ENCODE results near the gene ZBTB7B. TPM values are rescaled to one million over a fixed set of nuclear protein-coding genes. Genes with fewer than 3 reads are reported as not detected.
A peak's percentile ranks its signal among the peaks of the same experiment; 100 is the strongest.

The ZBTB7B gene
- total RNA-seq, 1 experiment from 2014 or later, result 30.6 TPM

DNA sequence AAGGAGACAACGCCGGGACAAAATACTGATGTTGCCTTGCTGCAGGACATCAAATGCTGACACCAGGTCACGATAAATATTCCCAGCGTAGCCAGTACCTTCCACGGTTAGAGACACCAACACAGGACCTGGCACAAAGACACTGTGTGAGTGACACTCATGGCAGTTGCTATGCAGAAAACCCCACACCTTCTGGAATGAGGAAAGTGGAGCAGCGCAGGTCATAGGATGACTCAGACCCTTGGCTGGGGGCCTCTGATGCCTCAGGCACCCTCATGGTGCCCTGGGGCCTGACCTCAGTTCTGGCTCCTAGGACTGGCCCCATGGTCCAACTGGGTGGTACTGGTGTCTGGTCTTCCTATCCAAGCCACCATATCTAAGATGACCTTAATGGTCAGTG lies 24.0 kb downstream of the ZBTB7B start:
- DNase-seq (ENCODE audit: low spot score), result no peak
- in situ Hi-C loops (cut with HindIII; ENCODE audit: low sequenced_read_pairs), result no loop called here

DNA sequence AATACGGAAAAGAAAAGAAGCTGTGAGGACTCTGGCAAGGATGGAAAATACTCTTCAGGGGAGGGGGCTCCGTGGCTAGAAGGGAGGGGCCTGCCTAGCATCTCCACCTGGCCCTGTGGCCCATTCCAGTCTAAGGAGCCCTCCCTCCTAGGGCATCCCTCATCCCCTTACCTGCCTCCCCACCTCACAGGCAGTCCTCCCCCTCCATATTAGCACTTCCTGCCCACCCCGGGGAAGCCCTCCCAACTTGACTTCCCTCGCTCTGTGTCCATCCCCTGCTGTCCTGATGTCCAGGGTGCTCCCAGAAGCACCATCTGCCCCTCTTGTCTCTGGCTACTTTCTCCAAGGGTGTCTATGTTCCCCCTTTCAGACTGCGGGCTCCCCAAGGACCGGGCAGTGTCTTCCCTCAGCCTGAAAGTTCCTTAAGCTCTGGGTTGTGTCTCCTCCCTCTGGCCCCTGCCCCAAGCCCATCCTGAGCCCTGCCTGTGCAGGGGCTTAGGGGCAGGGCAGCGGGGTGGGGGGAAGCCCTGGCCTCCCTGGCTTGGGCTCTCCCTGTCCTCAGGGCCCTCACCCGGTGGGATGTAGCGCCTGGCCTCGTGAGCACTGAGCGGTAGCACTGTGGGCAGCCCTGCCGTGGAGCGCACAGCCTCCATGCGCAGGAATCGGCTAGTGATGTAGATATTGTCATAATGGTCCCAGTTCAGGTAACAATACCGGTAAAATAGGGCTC lies 27.1 kb downstream of the ZBTB7B start:
- in situ Hi-C loops (cut with HindIII; ENCODE audit: low sequenced_read_pairs), result no loop called here
- no peak for DNase-seq (ENCODE audit: low spot score)

DNA sequence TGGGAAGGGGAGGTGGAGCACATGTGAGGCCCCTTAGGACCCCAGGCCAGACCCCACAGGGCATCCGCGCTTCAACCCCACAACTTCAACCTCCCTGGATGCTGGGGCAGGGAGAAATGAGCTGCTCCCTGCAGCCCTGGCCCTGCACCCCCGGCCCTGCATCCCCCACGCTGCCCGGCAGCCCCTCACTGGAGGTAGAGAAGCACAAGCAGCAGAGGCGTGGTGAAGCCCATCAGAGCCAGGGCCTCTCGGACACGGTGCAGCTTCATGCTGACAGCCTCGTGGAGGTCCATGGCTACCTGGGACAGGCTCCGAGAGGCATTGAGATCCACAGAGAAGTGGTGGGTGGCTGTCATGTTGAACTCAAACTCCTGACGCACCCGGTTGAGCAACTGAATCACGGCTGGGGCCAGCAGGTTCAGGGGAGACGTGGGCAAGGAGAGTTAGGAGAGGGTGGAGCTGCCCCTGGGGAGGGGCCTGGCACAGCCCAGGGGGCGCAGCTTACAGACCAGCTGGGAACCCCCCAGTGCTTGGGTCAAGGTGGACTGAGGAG lies 27.7 kb downstream of the ZBTB7B start:
- no peak for DNase-seq (ENCODE audit: low spot score)
- in situ Hi-C loops (cut with HindIII; ENCODE audit: low sequenced_read_pairs), result no loop called here

DNA sequence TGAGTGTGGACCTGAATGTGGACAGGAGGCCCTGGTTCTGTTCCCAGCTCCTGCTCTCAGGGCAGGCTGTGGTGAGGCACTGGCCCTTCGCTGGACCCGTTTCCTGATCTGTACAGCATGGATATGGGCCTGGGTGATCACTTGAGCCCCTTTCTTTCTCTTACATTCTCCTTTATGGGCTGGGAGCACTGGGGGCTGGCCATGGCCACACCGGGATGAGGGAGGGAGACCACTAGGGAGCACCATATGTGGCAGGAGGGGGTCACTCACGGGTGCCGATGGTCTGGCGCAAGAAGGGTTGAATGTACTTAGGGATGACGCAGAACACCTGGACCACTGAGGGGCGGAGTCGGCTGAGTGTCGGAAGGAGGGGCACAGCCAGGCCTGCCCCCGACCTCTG lies 28.3 kb downstream of the ZBTB7B start:
- in situ Hi-C loops (cut with HindIII; ENCODE audit: low sequenced_read_pairs), result no loop called here
- DNase-seq (ENCODE audit: low spot score), result no peak

DNA sequence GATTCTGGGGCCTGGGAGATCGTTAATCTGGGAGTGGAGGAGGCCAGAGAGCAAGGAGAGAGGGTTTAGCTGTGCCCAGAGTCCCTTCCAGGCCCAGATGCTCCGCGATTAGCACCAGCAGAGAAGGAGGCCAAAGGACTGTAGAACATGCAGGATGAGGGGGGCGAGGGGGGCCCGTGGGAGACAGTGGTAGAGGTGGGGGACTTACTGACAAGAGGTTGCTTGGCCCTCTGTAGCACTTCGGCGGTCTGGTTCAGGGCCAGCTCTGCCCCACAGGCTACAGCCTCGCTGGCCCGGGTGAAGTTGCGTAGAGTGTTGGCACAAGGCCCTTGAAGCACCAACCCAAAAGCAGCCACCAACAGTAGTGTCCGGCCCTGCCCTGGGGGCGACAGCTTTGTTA lies 30.3 kb downstream of the ZBTB7B start:
- DNase-seq (ENCODE audit: low spot score), result no peak
- in situ Hi-C loops (cut with HindIII; ENCODE audit: low sequenced_read_pairs), result no loop called here

DNA sequence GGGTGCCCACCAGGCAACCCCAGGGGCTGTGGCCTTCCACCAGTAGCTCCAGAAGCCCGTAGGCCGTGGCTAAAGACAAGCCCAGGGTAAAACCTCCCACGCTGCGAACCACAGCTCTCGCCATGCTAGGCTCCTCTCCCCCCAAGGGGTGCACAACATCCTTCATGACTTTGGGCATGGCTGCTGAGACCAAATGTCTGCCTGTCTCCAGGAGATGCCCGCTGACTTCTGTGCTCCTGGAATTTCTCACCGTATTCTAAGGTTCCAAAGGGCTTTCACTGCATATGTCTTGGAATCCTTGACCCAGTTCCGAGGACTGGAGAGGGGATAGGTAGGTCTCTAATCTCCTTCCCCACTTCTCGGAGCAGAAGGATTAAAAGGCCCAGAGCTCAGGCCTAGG lies 30.9 kb downstream of the ZBTB7B start, which contains the start of the genes DCST1 and DCST2:
TSS of gene DCST1 (plus strand) at position 301 of the 400 bp plus-strand sequence. CDS start 213 bp downstream, outside the sequence.
TSS of gene DCST2 (minus strand) at position 258 of the 400 bp plus-strand sequence. CDS start at position 178, 80 bp downstream.
- DNase-seq (ENCODE audit: low spot score), result no peak
- in situ Hi-C loops (cut with HindIII; ENCODE audit: low sequenced_read_pairs), result no loop called here

DNA sequence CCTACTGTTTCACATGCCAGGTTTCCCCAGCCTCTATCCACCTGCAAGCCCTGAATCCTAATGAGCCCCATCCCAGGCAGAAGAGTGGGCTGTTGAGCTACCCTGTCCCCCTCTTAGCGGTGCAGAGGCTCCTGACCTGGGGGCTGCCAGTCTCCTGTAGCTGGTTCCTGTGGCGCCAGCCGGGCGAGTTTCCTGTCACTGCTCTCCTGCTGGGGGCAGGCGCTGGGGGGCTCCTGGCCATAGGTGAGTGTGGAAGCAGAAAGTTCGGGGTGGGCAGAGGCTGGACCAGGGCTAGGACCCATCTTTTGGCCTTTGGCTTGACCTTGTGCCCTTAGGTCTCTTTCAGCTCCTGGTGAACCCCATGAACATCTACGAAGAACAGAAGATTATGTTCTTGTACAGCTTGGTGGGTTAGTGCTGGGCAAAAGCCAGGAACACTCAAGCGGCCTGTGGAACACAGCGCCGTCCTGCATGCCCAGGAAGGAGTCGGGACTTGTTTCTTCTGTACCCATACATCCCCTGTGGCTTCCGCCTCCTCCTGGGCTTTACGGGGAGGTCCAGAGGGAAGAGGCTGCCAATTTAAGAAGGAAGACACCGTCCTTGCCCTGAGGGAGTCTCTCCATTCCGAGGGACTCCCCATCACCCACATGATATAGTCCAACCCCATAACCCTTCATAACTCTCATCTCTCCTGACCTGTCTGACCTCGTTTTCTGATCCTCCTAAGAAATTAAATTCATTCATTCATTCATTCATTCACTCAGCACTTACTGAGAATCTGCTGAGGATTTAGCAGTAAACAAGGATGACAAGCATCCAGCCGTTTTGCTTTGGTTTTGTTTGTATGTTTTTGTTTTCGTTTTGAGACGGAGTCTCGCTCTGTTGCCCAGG lies 32.0 kb downstream of the ZBTB7B start:
- no peak for DNase-seq (ENCODE audit: low spot score)
- in situ Hi-C loops (cut with HindIII; ENCODE audit: low sequenced_read_pairs), result no loop called here

DNA sequence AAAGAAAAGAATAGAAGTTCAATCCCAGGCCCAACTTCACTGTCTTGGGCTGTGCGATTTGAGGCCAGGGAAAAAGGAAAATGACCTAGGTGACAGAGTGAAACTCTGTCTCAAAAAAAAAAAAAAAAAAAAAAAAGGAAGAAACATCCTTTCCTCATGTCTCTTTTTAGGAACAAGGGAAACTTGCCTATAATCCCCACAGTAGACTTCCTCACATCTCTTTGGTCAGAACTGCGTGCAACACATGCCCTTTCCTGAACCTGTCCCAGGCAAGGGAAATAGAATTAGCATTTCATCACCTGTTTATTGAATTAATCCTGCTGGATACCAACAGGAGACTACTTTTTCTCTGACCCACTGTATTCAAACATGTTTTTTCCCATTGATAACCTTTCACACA lies 33.3 kb downstream of the ZBTB7B start:
- in situ Hi-C loops (cut with HindIII; ENCODE audit: low sequenced_read_pairs), result no loop called here
- no peak for DNase-seq (ENCODE audit: low spot score)

DNA sequence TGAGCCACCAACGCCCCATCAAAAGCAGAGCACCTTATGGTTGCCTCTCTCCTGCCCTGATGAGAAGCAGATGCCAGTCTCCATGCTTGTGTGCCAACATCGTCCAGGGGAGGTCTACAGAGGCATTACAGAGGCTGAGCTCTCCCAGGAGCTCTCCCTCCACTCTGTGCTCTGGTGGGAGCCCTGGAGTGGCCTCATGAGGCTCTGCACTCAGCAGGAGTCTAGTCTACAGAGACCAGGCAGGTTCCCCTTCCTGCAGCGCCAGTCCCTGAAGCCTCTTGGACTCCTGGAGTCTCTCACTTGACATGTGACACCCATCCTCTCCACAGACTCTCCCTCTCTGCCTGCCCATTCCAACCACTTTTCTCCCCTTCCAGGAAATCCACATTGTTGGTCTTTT lies 34.4 kb downstream of the ZBTB7B start:
- in situ Hi-C loops (cut with HindIII; ENCODE audit: low sequenced_read_pairs), result no loop called here
- no peak for DNase-seq (ENCODE audit: low spot score)

DNA sequence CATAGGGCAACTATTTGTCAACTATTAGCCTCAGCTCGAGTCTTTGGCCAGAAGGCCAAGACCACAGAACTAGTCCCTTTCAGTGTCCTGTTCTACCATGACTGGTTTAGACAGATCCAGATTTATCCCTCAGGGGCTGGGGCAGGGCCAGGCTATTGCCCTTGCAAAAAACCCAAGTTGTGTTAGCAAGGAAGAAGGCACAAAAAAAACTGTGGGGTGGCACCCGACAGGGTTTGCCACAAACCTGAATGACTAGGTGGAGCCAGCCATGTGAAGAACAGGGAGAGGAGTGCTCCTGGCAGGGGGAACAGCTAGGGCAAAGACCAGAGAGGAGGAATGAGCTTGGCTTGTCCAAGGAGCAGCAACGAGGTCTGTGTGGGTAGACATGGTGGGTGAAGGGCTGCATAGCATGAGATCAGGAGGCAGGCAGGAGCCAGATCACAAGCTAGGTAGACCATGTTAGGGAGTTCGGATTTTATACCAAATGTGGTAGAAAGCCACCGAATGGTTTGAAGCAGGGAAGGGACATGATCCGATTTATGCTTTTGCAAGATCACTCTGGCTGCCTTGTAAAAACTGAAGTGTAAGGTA lies 35.3 kb downstream of the ZBTB7B start:
- in situ Hi-C loops (cut with HindIII; ENCODE audit: low sequenced_read_pairs), result no loop called here

DNA sequence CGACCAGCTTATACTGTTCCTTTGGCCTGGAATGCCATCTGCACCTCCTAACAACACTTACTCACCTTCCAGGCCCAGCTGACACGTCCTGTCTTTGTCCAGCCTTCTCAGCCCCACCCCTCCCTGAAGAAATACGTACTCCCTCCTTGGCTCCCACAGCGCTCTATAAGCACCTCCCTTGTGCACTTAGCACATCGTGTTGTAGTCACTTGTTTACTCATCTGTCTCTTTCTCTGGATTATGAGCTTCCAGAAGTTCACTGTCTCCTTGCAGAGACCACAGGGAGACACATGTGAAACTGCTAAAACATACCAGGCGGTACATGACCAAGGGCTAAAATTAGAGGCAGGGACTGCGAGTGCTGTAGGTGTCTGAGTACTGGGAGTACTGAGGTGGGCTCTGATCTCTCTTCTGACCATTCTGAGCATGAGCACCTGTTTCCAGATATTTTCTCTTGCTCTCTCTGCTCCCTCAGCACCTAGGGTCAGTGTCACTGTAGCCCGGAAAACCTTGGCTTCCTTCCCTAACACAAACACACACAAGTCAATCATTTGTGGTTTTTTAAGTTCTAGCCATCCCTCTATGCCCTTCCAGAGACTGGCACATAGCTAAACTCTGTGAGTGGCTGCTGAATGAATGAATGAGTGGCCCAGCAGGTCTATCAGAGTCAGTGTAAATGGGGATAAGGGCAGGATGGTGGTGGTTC lies 36.2 kb downstream of the ZBTB7B start:
- in situ Hi-C loops (cut with HindIII; ENCODE audit: low sequenced_read_pairs), result no loop called here
- no peak for DNase-seq (ENCODE audit: low spot score)

More for the DNA sequence above, 35.3 kb downstream of the ZBTB7B start:
- no peak for DNase-seq (ENCODE audit: low spot score)

DNA sequence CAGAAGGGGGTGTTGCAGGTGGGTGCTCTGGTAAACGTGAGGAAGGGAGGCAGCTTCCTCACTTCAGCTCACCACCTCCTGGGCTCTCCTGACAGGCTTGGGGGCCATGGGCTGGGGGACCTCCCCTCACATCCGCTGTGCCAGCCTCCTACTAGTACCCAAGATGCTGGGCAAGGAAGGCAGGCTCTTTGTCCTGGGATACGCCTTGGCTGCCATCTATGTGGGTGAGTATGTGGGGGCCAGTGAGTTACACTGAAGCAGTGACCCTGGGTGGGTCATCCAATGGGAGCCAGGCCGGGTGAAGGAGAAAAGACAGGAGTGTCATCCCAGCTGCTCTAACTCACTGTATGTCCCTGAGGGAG lies 36.7 kb downstream of the ZBTB7B start:
- in situ Hi-C loops (cut with HindIII; ENCODE audit: low sequenced_read_pairs), result no loop called here
- DNase-seq (ENCODE audit: low spot score), result no peak

DNA sequence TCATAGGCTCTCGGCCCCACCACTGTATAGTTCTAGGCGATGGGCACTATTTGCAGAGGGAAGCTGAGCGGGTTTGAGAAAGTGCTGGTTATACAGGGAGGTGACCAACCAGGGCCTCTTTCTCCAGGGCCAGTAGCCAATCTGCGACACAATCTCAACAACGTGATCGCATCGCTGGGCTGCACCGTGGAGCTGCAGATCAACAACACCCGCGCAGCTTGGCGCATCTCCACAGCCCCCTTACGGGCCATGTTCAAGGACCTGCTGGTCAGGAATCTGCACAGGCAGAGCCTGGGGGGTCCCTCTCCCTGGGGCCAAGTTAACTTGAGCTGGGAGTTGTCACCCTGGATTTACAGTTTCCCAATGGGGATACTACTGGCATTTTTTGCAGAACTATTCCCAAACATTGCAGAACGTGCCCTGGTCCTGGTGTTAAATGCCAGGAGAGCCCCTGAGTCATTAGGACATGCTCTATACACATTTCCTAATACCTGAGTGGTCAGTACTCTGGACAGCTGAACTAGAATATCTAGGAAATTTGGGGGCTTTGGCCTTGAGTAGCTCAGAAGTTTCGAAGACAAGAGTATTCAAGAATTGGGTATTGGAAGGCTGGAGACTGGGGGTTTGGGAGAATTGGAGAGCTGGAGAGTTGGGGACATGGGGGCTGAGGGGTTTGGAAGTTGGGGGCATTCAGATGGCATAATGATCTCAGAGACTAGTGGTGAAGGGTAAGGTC lies 37.9 kb downstream of the ZBTB7B start:
- DNase-seq (ENCODE audit: low spot score), result no peak
- in situ Hi-C loops (cut with HindIII; ENCODE audit: low sequenced_read_pairs), result no loop called here

DNA sequence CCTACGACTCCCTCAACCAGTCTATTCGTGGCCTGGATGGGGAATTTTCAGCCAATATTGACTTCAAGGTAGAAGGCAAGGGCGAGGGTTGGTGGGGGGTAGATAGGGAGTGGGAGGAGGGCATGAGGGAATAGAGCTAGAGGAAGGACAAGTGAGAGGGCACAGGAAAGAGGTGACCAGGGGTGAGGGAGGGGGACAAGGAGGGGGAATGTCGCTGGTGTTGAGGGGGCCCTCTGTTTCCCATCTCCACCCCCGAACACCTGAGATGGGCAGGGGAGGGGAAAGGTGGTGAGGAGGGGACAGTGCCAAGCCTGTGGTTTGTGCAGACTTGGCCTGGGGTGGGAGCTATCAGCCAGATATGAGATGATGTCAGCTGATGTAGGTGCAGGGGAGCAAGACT lies 40.2 kb downstream of the ZBTB7B start:
- in situ Hi-C loops (cut with HindIII; ENCODE audit: low sequenced_read_pairs), result no loop called here
- no peak for DNase-seq (ENCODE audit: low spot score)

DNA sequence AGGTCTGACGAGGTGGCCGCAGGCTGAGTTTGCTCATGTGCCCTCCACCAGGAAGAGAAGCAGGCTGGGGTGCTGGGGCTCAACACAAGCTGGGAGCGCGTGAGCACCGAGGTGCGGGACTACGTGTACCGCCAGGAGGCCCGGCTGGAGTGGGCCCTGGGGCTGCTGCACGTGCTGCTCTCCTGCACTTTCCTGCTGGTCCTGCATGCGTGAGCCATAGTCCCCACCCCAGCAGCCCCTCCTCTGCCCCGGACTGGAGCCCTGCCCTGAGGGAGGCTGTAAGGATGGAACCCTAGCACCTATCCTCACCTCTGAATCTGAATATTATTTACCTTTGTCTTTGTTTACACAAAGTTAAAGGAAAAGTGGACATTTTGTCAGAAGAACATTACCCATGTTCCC lies 40.7 kb downstream of the ZBTB7B start:
- no peak for DNase-seq (ENCODE audit: low spot score)

DNA sequence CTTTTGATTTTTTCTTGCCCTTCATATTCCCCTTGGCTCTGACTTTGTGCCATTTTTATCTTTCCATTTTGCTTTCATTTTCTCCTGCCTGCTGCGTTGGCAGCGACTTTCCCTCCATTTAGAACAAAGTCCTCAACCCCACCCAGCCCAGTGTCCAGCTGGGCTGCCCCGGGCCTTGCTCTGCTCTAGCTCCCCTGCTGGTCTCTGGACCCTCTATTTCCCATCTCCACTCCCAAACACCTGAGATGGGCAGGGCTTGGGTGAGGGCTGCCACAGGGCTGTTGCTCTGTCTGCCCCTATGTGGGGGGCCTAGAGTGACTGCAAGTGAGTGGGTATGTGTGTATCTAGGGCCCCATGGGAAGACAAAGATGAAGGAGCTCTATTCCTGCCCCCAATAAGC lies 41.2 kb downstream of the ZBTB7B start:
- DNase-seq (ENCODE audit: low spot score), result no peak
- in situ Hi-C loops (cut with HindIII; ENCODE audit: low sequenced_read_pairs), result no loop called here

More for the DNA sequence above, 40.7 kb downstream of the ZBTB7B start:
- in situ Hi-C loops (cut with HindIII; ENCODE audit: low sequenced_read_pairs), result no loop called here

DNA sequence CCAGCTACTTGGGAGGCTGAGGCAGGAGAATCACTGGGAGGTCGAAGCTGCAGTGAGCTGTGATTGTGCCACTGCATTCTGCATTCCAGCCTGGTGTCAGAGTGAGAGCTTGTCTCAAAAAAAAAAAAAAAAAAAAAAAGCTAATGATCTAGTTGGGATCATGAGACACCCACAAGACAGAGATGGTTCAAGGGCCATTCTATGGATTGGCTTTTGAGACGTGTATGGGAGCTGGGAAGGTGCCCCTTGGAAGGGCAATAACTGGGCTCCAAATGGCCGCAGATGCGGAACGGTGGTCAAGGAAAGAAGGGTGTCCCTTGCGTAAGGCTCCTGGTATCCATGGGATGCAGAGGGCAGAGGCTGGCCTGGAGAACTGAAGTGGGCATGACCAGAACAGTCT lies 41.8 kb downstream of the ZBTB7B start:
- in situ Hi-C loops (cut with HindIII; ENCODE audit: low sequenced_read_pairs), result no loop called here
- no peak for DNase-seq (ENCODE audit: low spot score)

DNA sequence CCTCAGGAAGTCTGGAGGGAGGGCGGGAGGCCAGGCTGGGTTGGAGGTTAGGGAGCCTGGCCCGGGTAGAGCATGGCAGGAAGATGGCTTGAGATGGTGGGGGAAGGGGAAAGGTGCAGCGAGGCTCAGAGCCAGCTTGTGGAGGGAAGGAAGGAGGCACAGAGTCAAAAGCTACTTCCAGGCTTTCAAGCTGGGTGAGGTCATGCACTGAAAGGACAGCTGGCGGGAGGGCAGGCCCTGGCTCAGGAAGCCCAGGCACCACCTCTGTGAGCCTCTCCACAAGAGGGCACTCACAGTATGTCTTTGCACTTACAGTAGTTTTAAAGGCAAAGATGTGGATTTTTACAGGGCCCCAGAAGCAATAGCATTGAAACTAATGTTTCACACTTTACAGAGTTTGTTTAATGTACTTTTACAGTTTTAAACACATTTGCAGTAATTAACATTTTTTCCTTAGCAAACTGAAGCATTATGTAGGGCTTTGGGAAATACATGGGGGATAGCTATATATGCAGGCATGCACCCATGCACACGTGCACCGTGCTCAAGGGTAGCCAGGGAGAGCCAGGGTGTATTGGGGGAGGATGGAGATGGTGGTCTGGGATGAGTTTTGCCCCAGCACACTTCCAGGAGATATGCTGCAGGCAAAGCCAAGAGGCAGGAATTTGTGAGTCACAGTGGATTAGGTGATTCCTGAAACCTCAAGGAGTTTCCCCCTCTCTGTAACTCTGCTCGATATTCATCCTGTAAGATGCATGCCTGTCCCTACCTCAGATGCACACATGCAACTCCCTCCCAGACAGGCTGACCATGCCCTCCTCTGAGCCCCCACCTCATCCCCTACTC lies 42.4 kb downstream of the ZBTB7B start:
- in situ Hi-C loops (cut with HindIII; ENCODE audit: low sequenced_read_pairs), result no loop called here

More for the DNA sequence above, 42.4 kb downstream of the ZBTB7B start:
- DNase-seq (ENCODE audit: low spot score), result peak; percentile 71

Data from G401 (cell line).